ENCODE data around the gene COL23A1.

The COL23A1 gene

DNA sequence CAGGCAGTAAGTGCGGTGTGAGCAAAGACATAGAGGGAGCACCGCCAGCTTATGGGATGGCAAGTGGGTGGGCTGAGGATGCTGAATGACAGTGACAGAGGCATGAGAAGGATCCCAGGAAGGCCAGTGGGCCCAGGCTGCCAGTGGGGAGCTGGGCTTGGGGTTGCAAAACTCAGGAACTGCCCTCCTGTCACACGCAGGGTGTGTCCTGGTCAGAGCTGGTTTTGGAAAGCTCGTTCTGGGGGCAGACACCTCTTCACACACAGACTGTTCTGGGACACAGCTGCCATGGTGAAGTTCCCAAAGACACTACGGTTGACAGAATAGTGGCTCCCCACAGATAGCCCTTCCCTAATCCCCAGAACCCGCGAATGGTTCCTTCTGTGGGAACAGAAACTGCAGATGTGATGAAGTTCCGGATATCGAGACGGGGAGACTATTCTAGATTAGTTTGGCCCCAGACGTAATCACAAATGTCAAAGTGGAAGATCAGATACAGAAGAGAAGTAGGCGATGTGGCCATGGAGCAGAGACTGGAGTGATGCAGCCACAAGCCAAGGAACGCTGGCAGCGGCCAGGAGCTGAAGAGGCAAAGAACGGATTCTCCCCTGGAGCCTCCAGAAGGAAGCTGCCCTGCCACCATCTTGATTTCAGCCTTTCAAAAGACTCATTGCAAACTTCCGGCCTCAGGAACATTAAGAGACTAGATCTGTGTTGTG lies 159.0 kb downstream of the COL23A1 start:
- no peak for DNase-seq

DNA sequence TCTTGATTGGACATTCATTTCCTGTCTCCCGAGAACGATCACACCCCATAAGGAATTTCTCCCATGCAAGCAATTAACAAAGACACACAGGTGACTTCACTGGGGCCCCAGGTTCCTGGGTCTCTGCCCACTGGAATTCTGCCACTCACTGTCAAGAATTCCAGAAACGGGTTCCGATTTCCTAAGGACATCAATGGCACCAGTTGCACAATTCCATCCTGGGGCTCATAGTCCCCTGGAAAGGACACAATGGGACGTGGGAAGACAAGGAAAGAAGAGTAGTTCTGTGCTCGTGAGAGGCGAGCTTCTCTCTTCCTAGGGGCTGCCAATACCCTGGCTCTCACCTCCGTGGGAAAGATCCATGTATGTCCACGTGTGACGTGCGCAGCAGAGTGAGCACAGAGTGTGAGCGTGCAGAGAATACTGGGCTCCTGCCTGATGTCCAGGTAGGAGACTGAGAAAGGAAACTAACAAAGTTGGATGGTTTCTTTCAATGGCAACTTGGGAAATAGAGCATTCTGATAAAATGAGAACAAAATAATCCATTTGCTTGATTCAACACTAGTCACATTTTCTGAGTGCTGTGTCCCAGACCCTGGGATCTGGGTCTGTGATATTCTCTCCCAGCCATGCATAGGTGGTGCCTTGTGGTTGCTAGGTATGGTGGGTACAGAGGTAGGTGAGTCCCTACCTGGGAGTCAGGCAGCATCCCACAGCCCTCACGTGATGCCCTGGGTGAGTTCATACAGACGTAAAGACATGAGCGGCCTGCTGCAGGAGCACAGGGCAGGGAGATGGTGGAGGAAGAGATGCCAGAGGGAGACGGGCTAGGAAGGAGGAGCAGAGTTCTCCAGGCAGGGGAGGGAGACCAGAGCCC lies 159.8 kb downstream of the COL23A1 start:
- DNase-seq: no peak

DNA sequence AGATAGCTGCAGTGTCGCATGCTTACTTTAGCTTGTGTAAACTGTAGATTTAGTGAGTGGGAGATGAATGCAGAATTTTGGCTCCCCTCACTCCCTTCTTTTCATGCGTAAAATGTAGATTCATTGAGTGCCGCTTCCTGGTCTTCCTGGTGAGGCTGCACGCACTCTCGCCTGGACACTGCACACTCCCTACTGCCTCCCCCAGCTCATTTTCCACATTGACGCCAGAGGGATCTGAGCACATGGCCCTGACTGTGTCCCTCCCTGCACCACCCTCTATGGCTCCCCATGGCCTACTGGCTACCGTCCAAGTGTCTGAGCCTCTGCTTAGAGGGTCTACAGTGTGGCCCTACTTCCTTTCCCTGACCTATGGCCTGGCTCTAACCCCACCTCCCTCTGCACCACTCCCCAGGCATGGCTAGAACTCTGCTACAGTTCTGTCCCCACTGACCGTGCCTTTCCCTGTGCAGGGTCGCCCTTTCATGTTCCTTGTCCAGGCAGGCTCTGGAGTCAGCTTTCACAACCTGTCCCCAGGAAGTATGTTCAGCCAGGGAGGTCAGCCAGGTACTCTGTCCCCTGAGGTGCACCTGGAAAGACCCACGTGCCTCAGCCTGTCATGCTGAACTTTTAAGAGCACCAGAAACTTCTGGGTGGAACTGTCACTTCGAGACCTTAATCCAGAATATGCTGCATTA lies 160.6 kb downstream of the COL23A1 start:
- no peak for DNase-seq

DNA sequence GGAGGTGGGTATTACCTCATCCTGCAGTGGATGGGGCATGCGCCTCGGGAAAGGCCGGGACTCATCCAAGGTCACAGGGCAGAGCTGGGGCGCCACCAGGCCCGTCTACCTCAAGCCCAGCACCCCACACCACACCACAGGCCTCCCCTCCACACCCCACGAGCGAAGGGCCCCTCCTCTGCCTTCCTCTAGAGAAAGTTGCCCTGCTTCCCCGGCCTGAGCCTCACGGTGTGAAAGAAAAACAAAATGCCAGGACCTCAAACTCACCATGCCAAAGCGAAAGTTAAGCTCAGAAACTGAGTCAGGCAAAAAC lies 161.1 kb downstream of the COL23A1 start:
- no peak for DNase-seq

DNA sequence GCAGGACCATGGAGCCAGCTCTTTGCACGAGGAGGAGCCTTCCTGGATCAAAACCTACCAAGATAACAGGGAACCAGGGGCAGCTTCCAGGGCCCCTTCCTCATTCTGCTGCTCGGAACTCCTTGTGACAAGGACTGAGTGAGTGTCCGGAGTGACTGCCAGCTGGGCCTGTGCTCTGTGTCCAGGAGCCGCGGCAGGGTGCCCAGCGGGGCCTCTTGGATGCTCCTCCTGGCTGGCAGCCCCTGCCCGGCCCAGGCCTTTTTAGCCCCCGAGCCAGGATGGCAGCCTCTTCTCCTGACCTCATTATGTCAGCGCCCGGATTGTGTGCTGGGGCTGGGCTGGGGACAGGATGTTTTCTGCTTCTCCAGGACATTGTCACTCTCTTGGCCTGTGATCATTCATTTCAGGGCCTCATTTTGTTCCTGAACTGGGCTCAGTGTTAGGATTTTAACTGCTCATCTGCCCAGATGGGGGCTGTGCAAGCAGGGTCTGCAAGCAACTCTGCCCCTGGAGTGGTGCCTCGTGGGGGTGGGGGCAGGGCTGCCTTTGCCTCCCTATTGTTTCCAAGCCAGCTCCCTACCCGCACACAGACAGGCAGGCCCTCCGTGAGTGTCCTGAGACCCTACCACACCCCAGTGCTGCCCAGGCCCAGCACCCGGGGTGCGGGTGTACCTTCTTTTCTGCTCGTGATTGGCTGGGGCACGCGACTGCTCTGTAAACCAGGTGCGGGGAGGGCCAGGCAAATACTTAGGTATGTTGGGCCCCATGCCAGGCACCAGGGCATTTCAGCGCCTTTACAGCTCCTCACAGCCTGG lies 161.6 kb downstream of the COL23A1 start:
- DNase-seq: no peak

DNA sequence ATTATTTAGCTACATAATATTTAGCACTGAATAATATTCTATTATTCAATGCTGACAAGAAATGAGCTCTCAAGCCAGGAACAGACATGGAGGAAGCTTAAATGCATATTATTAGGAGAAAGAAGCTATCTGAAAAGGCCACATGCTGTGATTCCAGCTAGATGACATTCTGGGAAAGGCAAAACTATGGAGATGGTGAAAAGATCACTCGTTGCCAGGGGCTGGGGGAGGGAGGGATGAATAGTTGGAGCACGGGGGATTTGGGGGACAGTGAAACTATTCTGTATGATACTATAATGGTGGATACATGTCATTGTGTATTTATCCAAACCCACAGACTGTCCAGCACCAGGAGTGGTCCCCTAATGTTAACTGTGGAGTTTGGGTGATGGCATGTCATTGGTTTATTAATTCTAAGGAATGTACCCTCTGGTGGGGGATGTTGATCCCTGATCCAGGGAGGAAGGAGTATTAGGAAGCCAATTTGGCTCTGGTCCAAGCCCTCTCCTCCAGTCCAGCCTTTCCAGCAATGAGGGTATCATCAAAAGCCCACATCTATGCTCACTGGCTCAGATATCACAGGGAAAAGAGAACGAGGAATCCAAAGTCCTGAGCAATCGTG lies 162.5 kb downstream of the COL23A1 start:
- DNase-seq: no peak

DNA sequence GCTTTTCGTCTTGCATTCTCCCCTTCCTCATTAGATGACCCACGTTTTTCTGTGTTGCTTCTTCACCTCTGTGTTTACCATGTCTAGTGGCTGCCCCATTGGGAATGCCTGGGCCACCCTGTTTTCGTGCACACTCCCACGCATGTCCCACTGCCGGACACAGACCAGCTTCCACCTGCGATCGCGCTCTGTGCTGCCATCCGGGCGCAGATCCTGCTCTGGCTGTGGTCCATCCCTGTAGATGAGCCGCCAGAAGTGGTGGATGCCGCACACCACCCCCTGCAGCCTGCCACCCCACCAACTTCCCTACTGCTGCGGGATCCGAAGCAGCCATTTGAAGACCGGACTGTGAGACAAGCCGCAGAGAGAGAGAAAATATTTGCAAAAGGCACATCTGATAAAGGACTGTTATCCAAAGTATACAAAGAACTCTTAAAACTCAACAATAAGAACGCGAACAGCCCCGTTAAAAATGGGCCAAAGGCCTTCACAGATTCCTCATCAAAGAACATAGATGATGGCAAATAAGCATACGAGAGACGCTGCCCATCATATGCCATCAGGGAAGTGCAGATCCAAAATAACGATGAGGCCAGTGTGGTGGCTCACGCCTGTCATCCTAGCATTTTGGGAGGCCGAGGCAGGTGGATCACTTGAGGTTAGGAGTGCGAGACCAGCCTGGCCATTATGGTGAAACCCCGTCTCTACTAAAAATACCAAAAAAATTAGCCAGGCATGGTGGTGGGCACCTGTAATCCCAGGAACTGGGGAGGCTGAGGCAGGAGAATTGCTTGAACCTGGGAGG lies 163.7 kb downstream of the COL23A1 start:
- DNase-seq: peak; percentile 7

DNA sequence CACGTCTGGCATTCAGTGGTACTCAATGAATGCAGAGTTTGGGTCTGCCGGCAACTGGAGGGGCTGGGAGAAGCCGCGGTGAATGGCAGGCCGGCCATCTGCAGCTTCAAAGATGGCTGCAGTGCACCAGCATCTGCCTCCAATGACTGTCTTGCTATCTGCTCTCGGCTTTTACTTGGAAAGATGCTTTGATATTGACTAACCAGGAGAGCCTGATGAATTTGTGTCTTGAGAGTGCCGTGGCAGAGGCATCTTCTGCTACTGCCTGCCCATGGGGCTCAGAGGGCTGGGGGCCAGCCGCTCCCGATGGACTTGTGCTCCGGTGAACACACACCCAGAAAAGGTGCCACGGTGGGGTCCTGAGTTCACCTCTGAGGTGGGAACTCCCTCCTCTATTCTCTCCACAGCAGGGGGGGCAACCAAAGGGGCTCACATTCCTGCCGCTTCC lies 164.5 kb downstream of the COL23A1 start:
- no peak for DNase-seq

DNA sequence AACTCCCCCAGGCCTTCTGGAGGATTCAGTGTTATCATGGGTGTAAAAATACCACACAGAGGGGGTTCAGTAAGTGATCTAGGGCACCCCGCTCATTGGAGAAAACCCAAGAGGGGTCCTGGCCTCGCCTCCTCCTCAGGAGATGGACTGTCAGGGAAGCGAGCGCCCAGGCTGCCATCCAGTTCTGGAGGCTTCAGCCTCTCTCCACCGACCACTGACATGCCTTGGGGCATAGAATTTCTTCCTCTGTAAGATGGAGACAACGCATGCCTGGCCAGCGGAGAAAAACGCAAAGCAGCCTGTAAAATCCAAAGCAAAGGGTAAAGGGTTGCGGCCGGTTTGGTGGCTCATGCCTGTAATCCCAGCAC lies 165.4 kb downstream of the COL23A1 start:
- no peak for DNase-seq

DNA sequence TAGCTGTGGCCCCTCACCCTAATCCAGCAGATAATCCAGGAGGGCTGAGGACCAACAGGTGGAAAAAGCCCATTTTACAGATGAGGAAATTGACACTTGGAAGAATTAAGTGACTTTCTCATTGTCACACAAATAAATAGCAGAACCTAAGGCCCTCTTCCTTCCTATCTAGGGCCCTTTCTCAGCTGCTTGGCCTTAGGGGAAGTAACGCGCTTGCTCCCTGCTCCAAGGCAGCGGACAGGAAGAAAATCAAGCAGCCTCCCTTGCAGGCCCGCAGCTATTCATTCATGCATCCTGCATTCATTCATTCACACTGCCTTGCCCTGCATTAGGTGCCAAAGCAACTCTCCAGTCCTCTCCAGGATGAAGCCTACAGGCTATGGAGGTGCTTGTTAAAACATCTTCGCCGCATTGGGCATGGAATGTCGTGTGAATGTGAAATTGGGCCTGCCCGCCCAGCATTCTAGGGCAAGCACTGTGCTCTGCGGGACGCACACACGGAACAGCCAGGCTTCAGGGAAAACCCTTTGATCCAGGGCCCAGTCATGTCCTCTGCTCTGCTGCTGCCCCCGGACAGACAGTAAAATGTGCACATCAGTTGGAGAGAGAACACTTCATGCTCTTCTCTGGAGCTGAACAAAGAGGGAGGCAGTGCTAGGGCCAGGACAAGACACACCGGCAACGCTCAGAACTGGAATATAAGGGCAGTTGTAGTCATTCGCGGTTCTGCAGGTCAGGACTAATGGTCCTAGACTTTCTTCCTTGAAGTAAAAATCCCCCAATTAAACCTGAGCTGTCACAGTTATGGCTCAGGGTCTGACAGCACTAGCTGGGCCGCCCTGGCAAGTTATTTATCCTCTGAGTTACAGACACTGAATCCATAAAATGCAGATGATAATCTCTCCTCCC lies 166.0 kb downstream of the COL23A1 start:
- DNase-seq: no peak

DNA sequence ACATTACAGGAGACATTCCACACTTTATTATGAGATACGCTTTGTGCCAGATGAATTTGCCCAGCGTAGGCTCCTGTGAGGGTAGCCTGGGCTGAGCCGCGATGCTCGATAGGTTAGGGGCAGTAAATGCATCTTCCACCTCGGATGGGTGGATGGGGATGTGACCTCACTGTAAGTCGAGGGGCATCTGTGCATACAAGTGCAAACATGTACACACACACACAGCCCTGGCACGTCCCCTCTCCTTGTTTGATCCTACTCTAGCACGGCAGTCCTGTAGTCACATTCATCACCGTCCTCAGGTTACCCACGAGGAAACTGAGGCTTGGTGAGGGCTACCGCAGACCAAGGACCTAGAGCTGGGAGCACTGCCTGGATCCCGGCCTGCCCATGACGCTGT lies 166.8 kb downstream of the COL23A1 start:
- DNase-seq: no peak

DNA sequence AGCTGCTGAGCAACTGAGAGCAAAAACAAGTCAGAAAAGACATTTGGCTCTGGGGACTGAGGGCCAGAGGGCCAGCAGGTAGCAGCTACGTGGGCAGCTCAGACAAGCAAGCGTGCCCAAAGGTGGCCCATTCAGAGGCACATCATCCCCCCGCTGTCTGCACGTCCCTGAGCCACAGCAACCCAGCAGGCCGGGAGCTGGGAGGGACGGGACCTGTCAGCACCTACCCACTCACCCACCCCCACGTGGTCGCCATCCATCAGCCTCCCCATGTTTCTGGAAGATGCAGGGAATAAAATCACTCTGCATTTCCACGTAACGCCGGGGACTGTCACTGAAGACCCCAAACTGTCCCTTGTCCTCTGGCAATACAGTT lies 167.8 kb downstream of the COL23A1 start:
- no peak for DNase-seq

DNA sequence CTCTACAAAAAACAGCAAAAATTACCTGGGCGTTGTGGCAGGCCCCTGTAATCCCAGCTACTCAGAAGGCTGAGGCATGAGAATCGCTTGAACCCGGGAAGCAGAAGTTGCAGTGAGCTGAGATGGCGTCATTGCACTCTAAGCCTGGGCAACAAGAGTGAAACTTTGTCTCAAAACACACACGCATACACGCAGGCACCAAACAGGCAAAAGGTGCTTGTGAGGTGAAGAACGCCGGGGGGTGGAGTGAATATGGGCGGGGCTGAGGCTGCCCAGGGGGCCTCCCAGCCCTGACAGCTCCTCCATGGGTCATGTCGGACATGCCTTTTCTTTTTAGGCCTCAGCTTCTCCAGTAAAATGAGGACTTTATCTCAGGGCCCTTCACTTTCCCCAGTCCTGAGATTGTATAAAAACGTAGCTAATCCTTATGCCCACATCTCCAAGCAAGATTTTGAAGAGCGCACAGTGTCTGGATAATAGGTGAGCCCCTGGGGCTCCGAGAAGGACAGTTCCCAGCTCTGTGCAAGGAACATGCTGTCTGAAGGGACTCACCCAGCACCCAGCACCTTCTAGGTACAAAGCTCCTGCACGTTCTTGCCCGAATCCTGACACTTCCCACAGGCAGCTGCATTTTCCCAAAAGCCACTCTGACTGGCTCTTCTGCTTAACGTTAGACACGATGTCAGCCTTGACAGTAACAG lies 168.3 kb downstream of the COL23A1 start:
- no peak for DNase-seq

DNA sequence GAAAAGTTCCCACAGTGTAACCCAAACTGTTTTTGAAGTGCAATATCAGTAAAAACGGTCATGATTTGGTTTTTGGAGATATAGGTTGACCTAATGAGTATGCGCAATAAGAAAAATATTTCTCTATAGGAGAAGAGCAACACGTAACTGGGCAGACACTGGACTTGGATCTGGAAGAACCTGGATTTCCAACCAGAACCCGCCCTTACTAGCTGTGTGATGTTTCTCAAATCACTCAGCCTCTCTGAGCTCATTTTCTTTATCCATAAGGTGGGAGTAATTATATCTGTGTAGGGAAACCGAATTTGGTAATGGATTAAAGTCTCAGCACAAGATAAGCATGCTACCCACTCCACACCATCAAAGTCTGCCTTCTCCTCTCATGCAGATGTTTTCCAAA lies 169.1 kb downstream of the COL23A1 start:
- no peak for DNase-seq

DNA sequence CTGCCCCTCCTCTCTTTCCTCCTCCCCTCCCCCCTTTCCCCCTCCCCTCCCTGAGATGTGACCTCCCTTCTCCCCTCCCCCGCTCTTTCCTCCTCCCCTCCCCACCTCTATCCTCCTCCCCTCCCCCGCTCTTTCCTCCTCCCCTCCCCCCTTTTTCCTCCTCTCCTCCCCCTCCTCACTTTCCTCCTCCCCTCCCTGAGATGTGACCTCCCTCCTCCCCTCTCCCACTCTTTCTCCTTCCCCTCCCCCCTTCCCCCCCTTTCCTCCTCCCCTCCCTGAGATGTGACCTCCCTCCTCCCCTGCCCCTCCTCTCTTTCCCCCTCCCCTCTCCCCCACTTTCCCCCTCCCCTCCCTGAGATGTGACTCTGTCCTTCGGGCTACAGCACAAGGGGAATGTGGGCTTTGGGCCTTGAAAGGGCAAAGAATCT lies 169.8 kb downstream of the COL23A1 start:
- DNase-seq: no peak

DNA sequence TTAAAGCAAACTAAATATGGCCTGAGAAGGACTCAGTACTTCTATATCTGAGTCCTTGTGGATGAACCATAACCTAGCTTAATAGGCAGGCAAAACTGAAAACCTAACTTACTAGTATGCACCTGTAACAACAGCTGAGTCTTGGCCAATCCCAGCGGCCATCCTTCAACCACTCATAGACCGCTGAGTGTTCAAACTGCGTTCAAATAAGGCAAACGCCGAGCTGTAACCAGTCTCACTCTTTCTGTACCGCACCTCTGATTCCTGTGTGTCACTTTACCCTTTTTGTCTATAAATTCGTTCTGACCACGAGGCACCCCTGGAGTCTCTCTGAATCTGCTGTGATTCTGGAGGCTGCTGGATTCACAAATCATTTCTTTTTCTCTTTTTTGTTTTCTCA lies 170.5 kb downstream of the COL23A1 start:
- DNase-seq: no peak

DNA sequence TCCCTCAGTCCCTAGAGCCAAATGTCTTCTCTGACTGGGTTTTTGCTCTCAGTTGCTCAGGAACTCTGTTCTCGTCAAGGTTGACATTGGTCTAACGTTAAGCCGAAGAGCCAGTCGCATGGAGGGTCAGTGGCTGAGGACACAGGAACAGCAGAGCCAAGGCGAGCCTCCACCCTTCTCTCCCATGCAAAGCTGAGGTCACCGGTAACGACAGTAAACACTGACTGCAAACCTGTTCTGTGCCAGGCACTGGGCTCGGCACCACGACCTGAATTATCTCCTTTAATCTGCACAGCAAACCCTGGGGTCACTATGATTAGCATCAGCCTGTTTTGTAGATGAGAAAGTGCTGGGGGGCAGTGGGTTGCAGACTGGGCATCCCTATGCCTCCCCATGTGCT lies 171.0 kb downstream of the COL23A1 start:
- no peak for DNase-seq

DNA sequence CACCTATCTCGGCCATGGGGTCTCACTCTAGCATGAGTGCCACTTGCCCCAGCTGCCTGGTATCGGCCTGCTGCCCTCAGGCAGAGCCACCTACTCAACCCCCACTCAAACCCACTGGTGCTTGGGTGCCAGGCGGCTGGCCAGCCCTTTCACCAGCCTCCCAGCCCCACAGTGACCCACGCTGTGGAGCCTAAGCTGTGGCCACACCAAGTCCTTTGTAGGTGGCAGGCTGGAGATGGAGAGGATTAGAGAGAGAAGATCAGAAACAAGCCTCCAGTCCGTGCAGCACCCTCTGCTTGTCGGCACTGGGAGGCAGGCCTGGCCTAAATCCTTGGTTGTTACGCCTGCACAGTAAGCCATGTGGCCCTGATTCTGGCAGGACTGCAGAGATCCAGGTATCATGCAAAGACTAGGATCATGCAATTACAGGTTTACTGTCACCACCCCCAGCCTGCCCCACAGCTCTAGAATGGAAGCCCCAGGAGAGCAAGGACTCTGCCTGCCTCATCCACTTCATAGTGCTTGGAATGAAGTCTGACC lies 171.7 kb downstream of the COL23A1 start:
- DNase-seq: no peak

DNA sequence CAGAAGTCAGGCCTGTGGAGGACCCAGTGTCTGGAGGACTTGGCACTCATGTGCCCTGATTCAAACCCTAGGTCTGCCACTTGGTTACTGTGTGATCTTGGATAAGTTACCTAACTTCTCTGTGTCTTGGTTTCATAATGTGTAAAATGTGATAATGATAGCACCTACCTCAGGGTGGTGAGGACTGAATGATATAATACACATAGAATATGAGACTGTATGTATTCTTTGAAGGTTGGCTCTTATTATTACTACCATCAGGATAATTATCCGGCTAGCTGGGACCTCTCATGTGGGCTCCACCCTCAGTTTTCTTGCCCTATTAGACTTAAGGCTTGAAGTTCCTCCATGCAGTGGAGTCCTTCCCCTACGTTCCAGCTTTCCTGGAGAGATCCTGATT lies 172.2 kb downstream of the COL23A1 start:
- no peak for DNase-seq

DNA sequence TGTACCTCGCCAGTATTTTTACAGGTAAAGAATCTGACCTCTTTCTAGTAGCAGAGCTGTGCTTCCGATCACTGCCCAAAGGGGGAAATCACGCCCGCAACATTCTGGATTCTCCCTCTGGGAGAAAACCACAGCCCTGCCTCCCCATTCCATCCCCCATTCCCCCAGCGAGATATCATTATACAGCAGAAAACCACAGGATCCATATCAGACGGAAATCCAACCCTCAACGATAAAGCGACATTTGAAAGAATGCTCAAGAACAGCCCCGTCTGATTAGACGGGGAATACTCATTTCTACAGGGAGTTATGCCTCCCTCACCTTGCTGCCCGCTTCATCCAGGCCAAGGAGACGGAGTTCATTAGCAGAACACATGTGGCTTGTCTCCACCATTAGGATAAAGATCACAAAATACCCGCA lies 172.8 kb downstream of the COL23A1 start:
- DNase-seq: no peak

Measured in 8988T (cell line).